ENCODE data around the gene TGFB3.

- no peak for TF ChIP-seq CTCF (IDR thresholded peaks at IDR 0.05)
- TF ChIP-seq POLR2A (IDR thresholded peaks at IDR 0.05), result no peak
These were observed 42.6 kb downstream of the TGFB3 start for GRCh38 chr14:75939200-75939599.

Measured in vagina (tissue), 2 donors.